Common myeloid progenitor, CD34-positive (primary cell): ENCODE data around the gene CCDC78.

Experiments
- CTCF ChIA-PET: fragments of 350-600 bp; sonication (Branson Sonifier 250); formaldehyde crosslinking; loops from one replicate; lab custom pipeline; 2021; ENCODE audit warnings: antibody characterized with exemption; lab: Charles Lee
- POLR2A ChIA-PET: fragments of 350-600 bp; sonication (Branson Sonifier 250); formaldehyde crosslinking; loops from one replicate; lab custom pipeline; 2021; ENCODE audit warnings: antibody characterized with exemption; lab: Charles Lee
- DNase-seq, 3 donors: peaks; one replicate each; pipeline versions ENCODE4 v3.0.0 to v3.0.0-alpha.2; 2013
- H3K27ac ChIP-seq, 2 experiments: 1 replicate in 1 of 2; 2 replicates in 1 of 2; pipeline ENCODE4 v1.7.0; 2013; ENCODE audit warnings: inconsistent platforms in 2 of 2, low read length in 2 of 2, mild to moderate bottlenecking in 2 of 2, low read depth in 1 of 2, moderate library complexity in 1 of 2; ENCODE audit not compliant: severe bottlenecking in 2 of 2, insufficient read depth in 1 of 2, poor library complexity in 1 of 2
- H3K27me3 ChIP-seq, 5 experiments: replicated peaks in 2 of 5; 1 replicate in 3 of 5; 2 replicates in 2 of 5; pipeline versions ENCODE4 v1.6.1 to v1.7.0; 2013; ENCODE audit warnings: low read length in 4 of 5, mild to moderate bottlenecking in 2 of 5, moderate library complexity in 2 of 5, inconsistent platforms in 1 of 5; ENCODE audit not compliant: insufficient read depth in 5 of 5, control insufficient read depth in 4 of 5
- H3K36me3 ChIP-seq, 4 experiments: 1 replicate in 2 of 4; 2 replicates in 2 of 4; pipeline versions ENCODE4 v1.6.1 to v1.7.0; 2013; ENCODE audit warnings: low read length in 3 of 4, control low read depth in 1 of 4, mild to moderate bottlenecking in 1 of 4; ENCODE audit not compliant: control insufficient read depth in 4 of 4, insufficient read depth in 4 of 4
- H3K4me1 ChIP-seq, 4 experiments: 1 replicate in 3 of 4; 2 replicates in 1 of 4; pipeline versions ENCODE4 v1.6.1 to v1.7.1; 2013; ENCODE audit warnings: low read length in 3 of 4, mild to moderate bottlenecking in 3 of 4, control low read depth in 1 of 4, inconsistent platforms in 1 of 4, moderate library complexity in 1 of 4; ENCODE audit not compliant: control insufficient read depth in 4 of 4, insufficient read depth in 4 of 4; ENCODE audit errors: control extremely low read depth in 1 of 4
- H3K4me3 ChIP-seq, 7 experiments: 1 replicate in 4 of 7; 2 replicates in 3 of 7; pipeline versions ENCODE4 v1.5.1 to v1.7.0; 2013; ENCODE audit warnings: mild to moderate bottlenecking in 7 of 7, low read length in 6 of 7, moderate library complexity in 6 of 7, inconsistent platforms in 2 of 7, low read depth in 2 of 7, control low read depth in 1 of 7; ENCODE audit not compliant: insufficient read depth in 4 of 7, control insufficient read depth in 1 of 7; ENCODE audit errors: extremely low read depth in 1 of 7
- H3K9me3 ChIP-seq, 5 experiments: 1 replicate in 4 of 5; 2 replicates in 1 of 5; pipeline versions ENCODE4 v1.6.1 to v1.7.1; 2013; ENCODE audit warnings: low read length in 4 of 5, mild to moderate bottlenecking in 2 of 5, inconsistent platforms in 1 of 5, low read depth in 1 of 5, moderate library complexity in 1 of 5; ENCODE audit not compliant: control insufficient read depth in 4 of 5, insufficient read depth in 2 of 5; ENCODE audit errors: control extremely low read depth in 1 of 5
- WGBS: methylation state at CpG from one replicate; pipeline ENCODE4 v1.1.5; 2013; ENCODE audit not compliant: insufficient coverage; 5-methylcytosine and 5-hydroxymethylcytosine counted together

The CCDC78 gene

DNA sequence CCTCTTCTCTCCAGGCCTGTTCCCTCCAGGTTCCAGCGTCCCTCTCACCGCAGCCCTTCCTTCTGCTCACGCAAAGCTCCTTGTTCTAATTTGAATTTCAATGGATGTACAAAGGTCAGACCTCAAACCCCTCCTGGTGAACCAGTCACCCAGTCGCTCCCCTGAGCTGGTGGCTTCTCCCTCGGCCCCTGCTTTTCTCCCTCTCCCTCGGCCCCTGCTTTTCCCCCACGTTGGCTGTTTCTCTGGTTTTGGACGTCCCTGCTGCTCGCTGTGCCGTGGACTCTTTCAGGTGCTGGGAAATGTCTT is 25.7 kb upstream of the CCDC78 start:
- ChIA-PET POLR2A (no interaction called here), CTCF (interaction anchor here (0.9 to 1.3 kb wide), 2 partner anchors 11 to 78 kb away, joined by 3 read pairs; partner anchors contain the start of gene CIAO3)
- no peak overlapping the region for H3K27ac ChIP-seq
- no peak overlapping the region for H3K4me3 ChIP-seq
- no peaks in the 10 kb centered on the region for H3K27me3 ChIP-seq
- peaks cover 0 to 26% (median 17%) of the 10 kb centered on the region in 4 experiments for H3K4me1 ChIP-seq
- DNase-seq, result no peak
- 88% methylated on average over 5 of the region's 10 CpGs for WGBS
- H3K9me3 ChIP-seq, result peaks cover 0 to 3% (median 0%) of the 10 kb centered on the region in 5 experiments
- no peaks in the 10 kb centered on the region for H3K36me3 ChIP-seq

- H3K27me3 ChIP-seq, result no peaks in the 10 kb centered on the region
- CTCF ChIA-PET, result interaction anchor here (0.9 to 2.0 kb wide), 7 partner anchors 10 to 78 kb away, joined by 3 to 7 read pairs (median 4); partner anchors contain the start of genes CIAO3 and MSLN
- peaks cover 0 to under 1% (median 0%) of the 10 kb centered on the region in 5 experiments for H3K9me3 ChIP-seq
- H3K4me3 ChIP-seq, result no peak overlapping the region
- no peak overlapping the region for H3K27ac ChIP-seq
- POLR2A ChIA-PET, result no interaction called here
- H3K4me1 ChIP-seq, result peaks cover 0 to 22% (median 17%) of the 10 kb centered on the region in 4 experiments
- WGBS, result 91% methylated on average over 27 of the region's 39 CpGs
- H3K36me3 ChIP-seq, result no peaks in the 10 kb centered on the region
- DNase-seq, result no peak
Observed at GRCh38 chr16:751152-752006, 25.1 kb upstream of the CCDC78 start.

- ChIA-PET CTCF (interaction anchor here (1.0 to 2.5 kb wide), 8 partner anchors 10 to 353 kb away, joined by 3 to 7 read pairs (median 5); partner anchors contain the start of genes ANTKMT, CIAO3 and MSLN), POLR2A (no interaction called here)
- Histone ChIP-seq H3K36me3 (no peaks in the 10 kb centered on the region), H3K27me3 (no peaks in the 10 kb centered on the region), H3K27ac (no peak overlapping the region), H3K4me1 (peaks cover 0 to 19% (median 14%) of the 10 kb centered on the region in 4 experiments), H3K4me3 (no peak overlapping the region), H3K9me3 (no peaks in the 10 kb centered on the region)
- 94% methylated on average over 9 of the region's 9 CpGs for WGBS
- DNase-seq, result no peak
Observed at GRCh38 chr16:750485-750884, 24.2 kb upstream of the CCDC78 start.

DNA sequence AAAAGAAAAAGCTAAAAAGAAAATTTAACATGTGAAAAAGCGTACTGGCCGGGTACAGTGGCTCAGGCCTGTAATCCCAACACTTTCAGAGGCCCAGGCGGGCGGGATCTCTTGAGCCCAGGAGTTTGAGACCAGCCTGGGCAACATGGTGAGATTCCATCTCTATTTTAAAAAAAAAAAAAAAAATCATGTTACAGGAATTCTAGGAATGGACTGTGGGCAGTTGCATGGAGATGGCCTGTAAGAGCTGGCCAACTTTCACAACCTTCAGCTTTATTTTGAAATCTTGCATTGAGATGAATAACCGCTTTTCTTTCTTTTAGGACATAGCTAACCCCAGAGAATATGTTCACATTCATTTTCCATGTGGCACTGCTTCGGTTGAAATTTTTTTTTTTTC is 22.8 kb upstream of the CCDC78 start:
- POLR2A ChIA-PET, result interaction anchor here (0.6 kb wide), 1 partner anchor 19 kb away, joined by 3 read pairs; no protein-coding TSS in a partner anchor
- Histone ChIP-seq H3K9me3 (no peaks in the 10 kb centered on the region), H3K27ac (no peak overlapping the region), H3K4me3 (no peak overlapping the region), H3K36me3 (no peaks in the 10 kb centered on the region), H3K27me3 (no peaks in the 10 kb centered on the region), H3K4me1 (peaks cover 0 to 6% (median under 1%) of the 10 kb centered on the region in 4 experiments)
- no peak for DNase-seq
- WGBS, result 100% methylated on average over 1 of the region's 6 CpGs
- CTCF ChIA-PET, result interaction anchor here (0.6 to 3.0 kb wide), 6 partner anchors 28 to 171 kb away, joined by 3 to 13 read pairs (median 4); partner anchors contain the start of gene ANTKMT

GRCh38 chr16:747978-748746 is 21.9 kb upstream of the CCDC78 start:
- WGBS, result 94% methylated on average over 24 of the region's 39 CpGs
- no peak overlapping the region for H3K4me3 ChIP-seq

DNA sequence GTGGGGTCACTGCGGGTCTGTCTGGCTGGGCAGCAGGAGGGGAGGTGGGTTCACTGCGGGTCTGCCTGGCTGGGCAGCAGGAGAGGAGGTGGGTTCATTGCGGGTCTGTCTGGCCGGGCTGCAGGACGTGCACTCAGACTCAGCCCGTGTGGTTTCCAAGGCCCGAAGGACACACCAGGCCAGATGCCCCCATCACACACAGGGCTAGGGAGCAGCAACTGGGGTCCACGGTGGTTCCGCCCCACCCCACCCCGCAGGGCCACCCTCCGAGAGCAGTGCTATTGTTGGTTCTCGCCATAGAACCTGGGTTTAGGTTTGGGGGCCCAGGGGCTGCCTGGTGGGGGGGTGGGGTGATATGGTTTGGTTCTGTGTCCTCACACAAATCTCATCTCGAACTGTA is 20.4 kb upstream of the CCDC78 start:
- H3K9me3 ChIP-seq, result no peaks in the 10 kb centered on the region
- 94% methylated on average over 5 of the region's 13 CpGs for WGBS
- H3K36me3 ChIP-seq, result no peaks in the 10 kb centered on the region
- CTCF ChIA-PET, result interaction anchor here (1.0 to 3.0 kb wide), 2 partner anchors 37 to 38 kb away, joined by 3 to 13 read pairs; no protein-coding TSS in a partner anchor
- H3K4me1 ChIP-seq, result peaks cover 0 to 3% (median 0%) of the 10 kb centered on the region in 4 experiments
- H3K27ac ChIP-seq, result no peak overlapping the region
- POLR2A ChIA-PET, result interaction anchor here (0.7 kb wide), 1 partner anchor 11 kb away, joined by 3 read pairs; no protein-coding TSS in a partner anchor
- no peak overlapping the region for H3K4me3 ChIP-seq
- no peaks in the 10 kb centered on the region for H3K27me3 ChIP-seq
- DNase-seq, result no peak

More at GRCh38 chr16:747978-748746, 21.9 kb upstream of the CCDC78 start:
- Histone ChIP-seq H3K27me3 (no peaks in the 10 kb centered on the region), H3K9me3 (no peaks in the 10 kb centered on the region), H3K27ac (no peak overlapping the region), H3K4me1 (peaks cover 0 to 4% (median 0%) of the 10 kb centered on the region in 4 experiments), H3K36me3 (no peaks in the 10 kb centered on the region)
- POLR2A ChIA-PET, result no interaction called here
- CTCF ChIA-PET, result interaction anchor here (1.0 to 3.0 kb wide), 5 partner anchors 27 to 40 kb away, joined by 3 to 13 read pairs (median 5); partner anchors contain the start of genes ANTKMT, CHTF18 and RPUSD1
- DNase-seq, result no peak
